Activated CD4-positive, CD25-positive, alpha-beta regulatory T cell (primary cell): Measurements from ENCODE around the gene TCEAL1.

Experiments
- DNase-seq, 4 experiments: peaks; one replicate each; lab custom pipeline; 2025; lab: John Stamatoyannopoulos, UW

TCEAL1 gene

DNA sequence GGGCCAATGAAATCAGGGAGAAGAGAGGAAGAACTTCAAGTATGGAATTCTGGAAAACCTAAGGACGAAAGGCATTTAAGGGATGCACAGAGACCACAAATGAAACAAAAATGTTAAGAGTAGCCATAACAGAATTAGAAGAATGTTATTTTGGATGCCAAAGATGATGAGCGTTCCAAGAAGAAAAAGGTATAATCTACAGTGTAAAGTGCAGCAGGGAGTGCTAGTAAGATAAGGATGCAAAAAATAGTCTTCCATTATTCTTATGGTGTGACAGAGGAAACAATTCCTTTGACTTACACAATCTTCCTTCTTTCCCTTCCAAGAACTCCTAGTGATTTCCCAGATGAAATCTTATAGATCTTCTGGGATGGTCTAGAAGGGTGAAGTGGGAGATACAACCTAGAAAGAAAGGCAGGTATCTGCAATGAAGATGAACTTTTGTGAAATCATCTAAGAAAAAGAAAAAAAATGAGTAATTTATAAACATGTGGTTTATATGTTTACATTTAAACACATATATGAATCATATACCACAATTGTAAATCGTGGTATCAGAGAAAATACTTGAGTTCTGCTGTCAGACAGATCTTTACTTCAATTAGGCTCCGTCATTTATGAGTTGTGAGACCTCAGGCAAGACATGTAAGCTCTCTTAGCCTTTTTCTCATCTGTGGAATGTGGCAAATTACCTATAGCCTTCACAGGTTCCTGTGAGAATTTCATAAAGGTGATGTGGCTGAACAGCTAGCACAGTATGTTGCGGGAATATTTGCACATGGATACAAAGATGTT, 49.6 kb downstream of the TCEAL1 start:
- DNase-seq: no peak
